SU-DHL-6 (cell line): ENCODE results near the gene STEAP4.

ENCODE experiments used
- H2AFZ ChIP-seq: fragments of 200-600 bp; sonication (generic); 2 replicates; pipeline ENCODE4 v1.6.1; 2014; ENCODE audit warnings: low read depth, mild to moderate bottlenecking, moderate library complexity, mixed read lengths, antibody characterized with exemption, low read length; ENCODE audit not compliant: severe bottlenecking
- H3F3A ChIP-seq: fragments of 200-600 bp; shearing (Covaris generic); 2 replicates; pipeline ENCODE4 v1.6.0; 2016; ENCODE audit warnings: antibody characterized with exemption, mild to moderate bottlenecking; ENCODE audit not compliant: insufficient read depth
- H3K27ac ChIP-seq: fragments of 200-600 bp; sonication (generic); 2 replicates; pipeline ENCODE4 v1.5.1; 2016; ENCODE audit warnings: low read depth, mild to moderate bottlenecking, low read length, moderate library complexity, mixed read lengths
- H3K27me3 ChIP-seq: fragments of 200-600 bp; sonication (generic), shearing (Covaris generic); 2 replicates; pipeline ENCODE4 v1.6.0; 2014; ENCODE audit warnings: mild to moderate bottlenecking, low read length
- H3K36me3 ChIP-seq: fragments of 200-600 bp; sonication (generic); 2 replicates; pipeline ENCODE4 v1.6.1; 2014; ENCODE audit warnings: mild to moderate bottlenecking, low read length, mixed read lengths
- H3K4me2 ChIP-seq: fragments of 300-600, 200-600 bp; shearing (Covaris generic), sonication (generic); 2 replicates; pipeline ENCODE4 v1.6.0; 2014; ENCODE audit warnings: low read length, low read depth, mild to moderate bottlenecking; ENCODE audit not compliant: poor library complexity, severe bottlenecking
- H3K4me3 ChIP-seq: fragments of 200-600 bp; sonication (generic); 2 replicates; pipeline ENCODE4 v1.5.1; 2014; ENCODE audit warnings: antibody characterized with exemption, low read length, mild to moderate bottlenecking, mixed read lengths; ENCODE audit not compliant: insufficient read depth, poor library complexity, severe bottlenecking
- H3K79me2 ChIP-seq: fragments of 200-600 bp; sonication (generic); 2 replicates; pipeline ENCODE4 v1.6.1; 2014; ENCODE audit warnings: mild to moderate bottlenecking, low read length, moderate library complexity; ENCODE audit not compliant: insufficient read depth
- H3K9ac ChIP-seq: fragments of 200-600 bp; sonication (generic); 2 replicates; pipeline ENCODE4 v1.7.0; 2014; ENCODE audit warnings: mild to moderate bottlenecking, low read length
- H3K9me2 ChIP-seq: fragments of 200-600 bp; sonication (generic); replicated peaks from 2 replicates; pipeline ENCODE4 v1.6.1; 2014; ENCODE audit warnings: low read length; ENCODE audit not compliant: insufficient read depth
- H3K9me3 ChIP-seq: fragments of 200-600 bp; sonication (generic); 2 replicates; pipeline ENCODE4 v1.6.1; 2014; ENCODE audit warnings: low read length, mixed read lengths; ENCODE audit not compliant: insufficient read depth
- H4K20me1 ChIP-seq: fragments of 200-600 bp; sonication (generic); 2 replicates; pipeline ENCODE4 v1.6.1; 2014; ENCODE audit warnings: low read depth, mild to moderate bottlenecking, antibody characterized with exemption, low read length, moderate library complexity, mixed read lengths
- CTCF ChIP-seq: fragments of 200-600 bp; sonication (generic); IDR thresholded peaks from one replicate; pipeline ENCODE4 v1.5.1; 2017; ENCODE audit warnings: antibody characterized with exemption, mild to moderate bottlenecking, low read length, moderate library complexity; ENCODE audit not compliant: insufficient read depth, poor library complexity, severe bottlenecking
- EZH2phosphoT487 ChIP-seq: fragments of 200-600 bp; sonication (generic), shearing (Covaris generic); conservative IDR thresholded peaks from 2 replicates; pipeline ENCODE4 v1.6.1; 2018; ENCODE audit warnings: mild to moderate bottlenecking, antibody characterized with exemption, low read length, moderate library complexity, mixed read lengths

The STEAP4 gene

GRCh38 chr7:88305044-88305443 is 1.6 kb downstream of the STEAP4 start:
- no peaks in the 10 kb centered on the region for H3K9me3 ChIP-seq
- no peaks in the 10 kb centered on the region for H3F3A ChIP-seq
- H3K9ac ChIP-seq, result no peak overlapping the region
- H3K27me3 ChIP-seq, result no peaks in the 10 kb centered on the region
- H2AFZ ChIP-seq, result no peak overlapping the region
- H3K4me3 ChIP-seq, result no peak overlapping the region
- H3K27ac ChIP-seq, result no peak overlapping the region
- no peak overlapping the region for H3K4me2 ChIP-seq
- no peaks in the 10 kb centered on the region for H3K36me3 ChIP-seq
- H4K20me1 ChIP-seq, result no peaks in the 10 kb centered on the region
- no peaks in the 10 kb centered on the region for H3K79me2 ChIP-seq
- TF ChIP-seq CTCF, result no peak
- TF ChIP-seq EZH2phosphoT487, result no peak
- H3K9me2 ChIP-seq, result no peaks in the 10 kb centered on the region

- Histone ChIP-seq H3K27ac (no peak overlapping the region), H3K9me2 (no peaks in the 10 kb centered on the region), H3K4me2 (no peak overlapping the region), H2AFZ (no peak overlapping the region), H4K20me1 (no peaks in the 10 kb centered on the region), H3K4me3 (no peak overlapping the region), H3K9ac (no peak overlapping the region), H3F3A (no peaks in the 10 kb centered on the region), H3K79me2 (no peaks in the 10 kb centered on the region), H3K27me3 (no peaks in the 10 kb centered on the region), H3K36me3 (no peaks in the 10 kb centered on the region), H3K9me3 (no peaks in the 10 kb centered on the region)
- TF ChIP-seq EZH2phosphoT487 (no peak), CTCF (no peak)
Measured at GRCh38 chr7:88302486-88302885, 4.2 kb downstream of the STEAP4 start.

GRCh38 chr7:88301924-88302323 is 4.8 kb downstream of the STEAP4 start:
- Histone ChIP-seq H3K9ac (no peak overlapping the region), H4K20me1 (no peaks in the 10 kb centered on the region), H3K9me3 (no peaks in the 10 kb centered on the region), H3K27ac (no peak overlapping the region), H3K27me3 (no peaks in the 10 kb centered on the region), H3K4me3 (no peak overlapping the region), H2AFZ (no peak overlapping the region), H3K4me2 (no peak overlapping the region), H3K9me2 (no peaks in the 10 kb centered on the region), H3K79me2 (no peaks in the 10 kb centered on the region), H3K36me3 (no peaks in the 10 kb centered on the region), H3F3A (no peaks in the 10 kb centered on the region)
- no peak for TF ChIP-seq CTCF
- TF ChIP-seq EZH2phosphoT487, result no peak
